Measurements from ENCODE around the gene FN1. TPM values are rescaled to one million over a fixed set of nuclear protein-coding genes. Genes with fewer than 3 reads are reported as not detected.

Gene FN1
- total and polyA plus RNA-seq, 5 donors from 2014 or later, result 0.45 to 0.89 (median 0.78) TPM; not detected in 1

DNA sequence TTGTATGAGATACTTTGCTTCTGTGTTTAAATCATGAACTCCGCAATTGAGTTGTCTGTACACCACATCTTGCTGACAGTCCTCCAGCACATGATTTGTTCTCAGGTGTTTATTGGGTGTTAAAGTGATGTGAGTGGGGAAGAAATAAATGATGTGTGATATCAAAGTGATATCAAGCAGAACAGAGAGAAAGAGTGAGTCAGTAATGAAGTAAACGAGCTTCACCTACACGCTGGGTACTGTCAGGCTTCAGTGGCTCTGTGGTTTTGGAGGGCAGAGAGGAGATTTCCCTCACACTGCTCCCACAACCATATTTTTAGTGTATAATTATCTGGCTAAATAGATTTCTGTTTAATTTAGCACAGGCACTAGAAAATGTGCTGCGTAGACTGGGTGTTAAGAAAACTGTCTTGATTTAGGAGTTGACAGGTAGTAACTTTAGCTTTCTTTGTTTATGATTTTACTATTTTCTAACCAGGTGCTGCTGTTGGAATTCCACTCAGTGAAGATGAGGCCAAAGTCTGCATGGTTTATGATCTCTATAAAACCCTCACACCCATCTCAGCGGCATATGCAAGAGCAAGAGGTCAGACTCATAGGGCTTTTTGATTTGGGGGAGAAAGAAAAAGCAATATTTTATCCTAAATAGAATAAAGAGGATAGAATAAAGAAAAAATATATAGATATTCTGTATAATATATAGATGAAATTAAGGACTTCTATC is 102.8 kb downstream of the FN1 start:
- peaks cover 0 to 16% (median 10%) of the 10 kb centered on the region in 4 donors for H3K4me1 Mint-ChIP-seq
- peaks cover 78% of the 10 kb centered on the region for H3K36me3 ChIP-seq (ENCODE audit: control insufficient read depth, insufficient read depth, low read length)
- H3K36me3 Mint-ChIP-seq, result peaks cover 54% of the 10 kb centered on the region

GRCh38 chr2:215328066-215328465 is 107.8 kb downstream of the FN1 start:
- peaks cover 64% of the 10 kb centered on the region for H3K36me3 ChIP-seq (ENCODE audit: control insufficient read depth, insufficient read depth, low read length)
- Mint-ChIP-seq H3K9me3 (no peaks in the 10 kb centered on the region), H3K4me1 (peaks cover 4 to 37% (median 17%) of the 10 kb centered on the region in 4 donors), H3K4me3 (no peak overlapping the region), H3K27me3 (no peaks in the 10 kb centered on the region), H3K36me3 (peaks cover 59% of the 10 kb centered on the region), H3K27ac (peak overlapping the region in 2 of 3 donors; percentile 45 to 62)
- H3K4me3 ChIP-seq (ENCODE audit: low read depth, low read length), result no peak overlapping the region
- DNase-seq, result no peak
- H3K27me3 ChIP-seq (ENCODE audit: control insufficient read depth, insufficient read depth, low read length), result no peaks in the 10 kb centered on the region
- H3K9me3 ChIP-seq (ENCODE audit: control insufficient read depth in 2 of 2, low read length in 2 of 2), result no peaks in the 10 kb centered on the region
- no peak for ATAC-seq (ENCODE audit: low read depth in 2 of 2)
- no peak overlapping the region for H3K27ac ChIP-seq (ENCODE audit: insufficient read depth, low read length, poor library complexity, severe bottlenecking)
- H3K4me1 ChIP-seq (ENCODE audit: control insufficient read depth, insufficient read depth, low read length, poor library complexity, severe bottlenecking), result no peaks in the 10 kb centered on the region

More for the DNA sequence above, 102.8 kb downstream of the FN1 start:
- no peaks in the 10 kb centered on the region for H3K4me1 ChIP-seq (ENCODE audit: control insufficient read depth, insufficient read depth, low read length, poor library complexity, severe bottlenecking)
- no peaks in the 10 kb centered on the region for H3K27me3 ChIP-seq (ENCODE audit: control insufficient read depth, insufficient read depth, low read length)
- no peak overlapping the region for H3K27ac ChIP-seq (ENCODE audit: insufficient read depth, low read length, poor library complexity, severe bottlenecking)
- no peaks in the 10 kb centered on the region for H3K27me3 Mint-ChIP-seq
- H3K4me3 Mint-ChIP-seq, result no peak overlapping the region
- ATAC-seq (ENCODE audit: low read depth in 2 of 2), result no peak
- H3K27ac Mint-ChIP-seq, result peak overlapping the region in 1 of 3 donors; percentile 49
- no peaks in the 10 kb centered on the region for H3K9me3 Mint-ChIP-seq
- H3K9me3 ChIP-seq (ENCODE audit: control insufficient read depth in 2 of 2, low read length in 2 of 2), result no peaks in the 10 kb centered on the region
- no peak for DNase-seq
- H3K4me3 ChIP-seq (ENCODE audit: low read depth, low read length), result no peak overlapping the region

- no peak for DNase-seq
- Mint-ChIP-seq H3K4me3 (no peak overlapping the region), H3K27me3 (no peaks in the 10 kb centered on the region), H3K9me3 (no peaks in the 10 kb centered on the region), H3K36me3 (peaks cover 49% of the 10 kb centered on the region), H3K4me1 (peaks cover 4 to 41% (median 24%) of the 10 kb centered on the region in 4 donors), H3K27ac (peak overlapping the region in 1 of 3 donors; percentile 83)
- Histone ChIP-seq H3K4me1 (ENCODE audit: control insufficient read depth, insufficient read depth, low read length, poor library complexity, severe bottlenecking) (no peaks in the 10 kb centered on the region), H3K36me3 (ENCODE audit: control insufficient read depth, insufficient read depth, low read length) (peaks cover 64% of the 10 kb centered on the region), H3K9me3 (ENCODE audit: control insufficient read depth in 2 of 2, low read length in 2 of 2) (no peaks in the 10 kb centered on the region), H3K4me3 (ENCODE audit: low read depth, low read length) (no peak overlapping the region), H3K27me3 (ENCODE audit: control insufficient read depth, insufficient read depth, low read length) (no peaks in the 10 kb centered on the region), H3K27ac (ENCODE audit: insufficient read depth, low read length, poor library complexity, severe bottlenecking) (no peak overlapping the region)
- no peak for ATAC-seq (ENCODE audit: low read depth in 2 of 2)
Observed at GRCh38 chr2:215324811-215325210, 111.1 kb downstream of the FN1 start.

- peak overlapping the region in 2 of 3 donors; percentile 44 to 76 for H3K27ac Mint-ChIP-seq
Observed at GRCh38 chr2:215320679-215321078, 115.2 kb downstream of the FN1 start.

DNA sequence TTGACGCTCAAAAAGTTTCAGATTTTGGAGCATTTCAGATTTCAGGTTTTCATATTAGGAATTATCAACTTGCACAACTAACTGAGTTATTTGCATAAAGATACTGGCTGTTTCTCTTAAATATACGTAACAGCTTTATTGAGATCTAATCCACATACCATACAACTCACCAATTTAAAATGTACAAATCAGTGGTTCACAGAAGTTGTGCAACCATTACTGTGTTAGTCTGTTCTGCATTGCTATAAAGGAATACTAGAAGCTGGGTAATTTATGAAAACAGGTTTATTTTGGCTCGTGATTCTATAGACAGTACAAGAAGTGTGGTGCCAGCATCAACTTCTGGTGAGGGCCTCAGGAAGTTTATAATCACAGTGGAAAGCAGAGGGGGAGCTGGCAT is 115.8 kb downstream of the FN1 start:
- Mint-ChIP-seq H3K27me3 (no peaks in the 10 kb centered on the region), H3K4me3 (no peak overlapping the region), H3K9me3 (peaks cover 0 to 1% (median 0%) of the 10 kb centered on the region in 7 donors), H3K36me3 (peaks cover 45% of the 10 kb centered on the region), H3K27ac (peak overlapping the region; percentile 67 to 76 (median 73)), H3K4me1 (peaks cover 13 to 53% (median 32%) of the 10 kb centered on the region in 4 donors)
- H3K27ac ChIP-seq (ENCODE audit: insufficient read depth, low read length, poor library complexity, severe bottlenecking), result no peak overlapping the region
- ATAC-seq (ENCODE audit: low read depth in 2 of 2) (no peak), DNase-seq (no peak)
- H3K36me3 ChIP-seq (ENCODE audit: control insufficient read depth, insufficient read depth, low read length), result peaks cover 45% of the 10 kb centered on the region
- H3K9me3 ChIP-seq (ENCODE audit: control insufficient read depth in 2 of 2, low read length in 2 of 2), result no peaks in the 10 kb centered on the region
- H3K4me3 ChIP-seq (ENCODE audit: low read depth, low read length), result no peak overlapping the region
- no peaks in the 10 kb centered on the region for H3K4me1 ChIP-seq (ENCODE audit: control insufficient read depth, insufficient read depth, low read length, poor library complexity, severe bottlenecking)
- no peaks in the 10 kb centered on the region for H3K27me3 ChIP-seq (ENCODE audit: control insufficient read depth, insufficient read depth, low read length)

More at GRCh38 chr2:215320679-215321078, 115.2 kb downstream of the FN1 start:
- ATAC-seq (ENCODE audit: low read depth in 2 of 2) (no peak), DNase-seq (no peak)
- H3K4me3 ChIP-seq (ENCODE audit: low read depth, low read length), result no peak overlapping the region
- no peaks in the 10 kb centered on the region for H3K9me3 ChIP-seq (ENCODE audit: control insufficient read depth in 2 of 2, low read length in 2 of 2)
- H3K27ac ChIP-seq (ENCODE audit: insufficient read depth, low read length, poor library complexity, severe bottlenecking), result no peak overlapping the region
- H3K36me3 ChIP-seq (ENCODE audit: control insufficient read depth, insufficient read depth, low read length), result peaks cover 48% of the 10 kb centered on the region
- H3K4me1 ChIP-seq (ENCODE audit: control insufficient read depth, insufficient read depth, low read length, poor library complexity, severe bottlenecking), result no peaks in the 10 kb centered on the region
- no peaks in the 10 kb centered on the region for H3K27me3 ChIP-seq (ENCODE audit: control insufficient read depth, insufficient read depth, low read length)
- peaks cover 0 to 1% (median 0%) of the 10 kb centered on the region in 7 donors for H3K9me3 Mint-ChIP-seq
- H3K36me3 Mint-ChIP-seq, result peaks cover 45% of the 10 kb centered on the region
- no peaks in the 10 kb centered on the region for H3K27me3 Mint-ChIP-seq
- H3K4me1 Mint-ChIP-seq, result peaks cover 12 to 47% (median 32%) of the 10 kb centered on the region in 4 donors
- peak overlapping the region in 1 of 4 donors; percentile 36 for H3K4me3 Mint-ChIP-seq

GRCh38 chr2:215319500-215319899 is 116.4 kb downstream of the FN1 start:
- Mint-ChIP-seq H3K4me1 (peaks cover 19 to 59% (median 35%) of the 10 kb centered on the region in 4 donors), H3K27me3 (no peaks in the 10 kb centered on the region), H3K4me3 (no peak overlapping the region), H3K9me3 (peaks cover 0 to 1% (median 0%) of the 10 kb centered on the region in 7 donors), H3K27ac (no peak overlapping the region), H3K36me3 (peaks cover 48% of the 10 kb centered on the region)
- DNase-seq (no peak), ATAC-seq (ENCODE audit: low read depth in 2 of 2) (no peak)
- H3K9me3 ChIP-seq (ENCODE audit: control insufficient read depth in 2 of 2, low read length in 2 of 2), result no peaks in the 10 kb centered on the region
- no peak overlapping the region for H3K4me3 ChIP-seq (ENCODE audit: low read depth, low read length)
- no peak overlapping the region for H3K27ac ChIP-seq (ENCODE audit: insufficient read depth, low read length, poor library complexity, severe bottlenecking)
- H3K27me3 ChIP-seq (ENCODE audit: control insufficient read depth, insufficient read depth, low read length), result no peaks in the 10 kb centered on the region
- H3K4me1 ChIP-seq (ENCODE audit: control insufficient read depth, insufficient read depth, low read length, poor library complexity, severe bottlenecking), result no peaks in the 10 kb centered on the region
- peaks cover 42% of the 10 kb centered on the region for H3K36me3 ChIP-seq (ENCODE audit: control insufficient read depth, insufficient read depth, low read length)

DNA sequence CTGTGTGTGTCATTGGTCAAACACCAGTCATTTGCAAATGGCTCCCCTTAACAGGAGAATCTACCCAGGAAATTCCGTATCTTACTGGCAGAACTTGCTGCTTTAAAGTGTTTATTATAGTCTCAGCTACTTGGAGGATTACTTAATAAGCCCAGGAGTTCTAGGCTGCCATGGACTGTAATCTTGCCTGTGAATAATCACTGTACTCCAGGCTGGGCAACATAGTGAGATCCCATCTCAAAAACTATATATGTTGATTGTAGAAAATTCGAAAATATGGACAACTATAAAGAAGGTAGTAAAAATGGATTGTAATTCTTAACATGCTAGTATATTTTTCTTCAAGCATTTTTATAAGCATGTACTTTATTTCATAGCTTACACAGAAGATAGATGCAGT is 119.5 kb downstream of the FN1 start:
- Histone ChIP-seq H3K36me3 (ENCODE audit: control insufficient read depth, insufficient read depth, low read length) (peaks cover 35% of the 10 kb centered on the region), H3K27ac (ENCODE audit: insufficient read depth, low read length, poor library complexity, severe bottlenecking) (no peak overlapping the region), H3K9me3 (ENCODE audit: control insufficient read depth in 2 of 2, low read length in 2 of 2) (no peaks in the 10 kb centered on the region), H3K27me3 (ENCODE audit: control insufficient read depth, insufficient read depth, low read length) (no peaks in the 10 kb centered on the region), H3K4me1 (ENCODE audit: control insufficient read depth, insufficient read depth, low read length, poor library complexity, severe bottlenecking) (peaks cover 13% of the 10 kb centered on the region), H3K4me3 (ENCODE audit: low read depth, low read length) (no peak overlapping the region)
- Mint-ChIP-seq H3K4me3 (peak overlapping the region in 3 of 4 donors; percentile 44 to 62 (median 53)), H3K4me1 (peaks cover 32 to 69% (median 40%) of the 10 kb centered on the region in 4 donors), H3K36me3 (peaks cover 47% of the 10 kb centered on the region), H3K27ac (peak overlapping the region in 1 of 3 donors; percentile 41), H3K9me3 (peaks cover 0 to 1% (median 0%) of the 10 kb centered on the region in 7 donors), H3K27me3 (no peaks in the 10 kb centered on the region)
- DNase-seq (no peak), ATAC-seq (ENCODE audit: low read depth in 2 of 2) (no peak)
